Fibroblast of pulmonary artery (primary cell): ENCODE measurements around the gene STMN3.

ENCODE experiments used
- DNase-seq: peaks from one replicate; pipeline ENCODE4 v3.0.0-alpha.2; 2010; ENCODE audit warnings: low read depth
- H3K4me3 ChIP-seq: replicated peaks from 2 replicates; pipeline ENCODE4 v1.5.1; 2011; ENCODE audit warnings: low read depth, mild to moderate bottlenecking, control low read depth, low read length, moderate library complexity
- CTCF ChIP-seq: IDR thresholded peaks from 2 replicates; pipeline ENCODE4 v1.5.1; 2011; ENCODE audit warnings: mild to moderate bottlenecking, control low read depth, low read length, inconsistent platforms; ENCODE audit errors: missing control alignments

Gene STMN3

GRCh38 chr20:63622096-63622495 lies 31.1 kb downstream of the STMN3 start:
- H3K4me3 ChIP-seq = no peak overlapping the region
- no peak for DNase-seq
- no peak for TF ChIP-seq CTCF

- no peak for DNase-seq
- no peak for TF ChIP-seq CTCF
- H3K4me3 ChIP-seq = no peak overlapping the region
Measured at GRCh38 chr20:63620991-63621390, 32.2 kb downstream of the STMN3 start.

- DNase-seq = no peak
- TF ChIP-seq CTCF = no peak
Measured at GRCh38 chr20:63619505-63619904, 33.7 kb downstream of the STMN3 start.

GRCh38 chr20:63619086-63619485 lies 34.1 kb downstream of the STMN3 start:
- no peak for DNase-seq

More at GRCh38 chr20:63619505-63619904, 33.7 kb downstream of the STMN3 start:
- no peak overlapping the region for H3K4me3 ChIP-seq

GRCh38 chr20:63618291-63618980 lies 34.8 kb downstream of the STMN3 start:
- DNase-seq = no peak
- no peak for TF ChIP-seq CTCF
- no peak overlapping the region for H3K4me3 ChIP-seq

More at GRCh38 chr20:63619086-63619485, 34.1 kb downstream of the STMN3 start:
- TF ChIP-seq CTCF = no peak
- H3K4me3 ChIP-seq = no peak overlapping the region

- no peak for TF ChIP-seq CTCF
- DNase-seq = no peak
- H3K4me3 ChIP-seq = no peak overlapping the region
Measured at GRCh38 chr20:63617876-63618265, 35.4 kb downstream of the STMN3 start.

GRCh38 chr20:63617092-63617875 lies 35.9 kb downstream of the STMN3 start:
- TF ChIP-seq CTCF = no peak
- H3K4me3 ChIP-seq = no peak overlapping the region
- no peak for DNase-seq
